Ectodermal cell (in vitro differentiated cells): ENCODE results near the gene FOXQ1.

Experiments
- H3K27ac ChIP-seq: 2 replicates; pipeline ENCODE4 v1.7.0; 2013; ENCODE audit warnings: mild to moderate bottlenecking, low read depth, low read length; ENCODE audit not compliant: insufficient read depth, poor library complexity, severe bottlenecking
- H3K27me3 ChIP-seq: 2 replicates; pipeline ENCODE4 v1.7.0; 2013; ENCODE audit warnings: mild to moderate bottlenecking, low read length; ENCODE audit not compliant: insufficient read depth, control insufficient read depth, poor library complexity, severe bottlenecking
- H3K36me3 ChIP-seq: one replicate; pipeline ENCODE4 v1.7.0; 2013; ENCODE audit warnings: low read length; ENCODE audit not compliant: control insufficient read depth, insufficient read depth
- H3K4me1 ChIP-seq: one replicate; pipeline ENCODE4 v1.7.0; 2013; ENCODE audit warnings: low read length; ENCODE audit not compliant: control insufficient read depth, insufficient read depth
- H3K4me3 ChIP-seq: 2 replicates; pipeline ENCODE4 v1.7.0; 2013; ENCODE audit warnings: low read depth, low read length, control low read depth; ENCODE audit not compliant: insufficient read depth
- H3K9me3 ChIP-seq: 2 replicates; pipeline ENCODE4 v1.7.0; 2013; ENCODE audit warnings: mild to moderate bottlenecking, low read length, moderate library complexity; ENCODE audit not compliant: control insufficient read depth
- WGBS, 2 experiments: methylation state at CpG; one replicate each; pipeline ENCODE4 v1.1.7; 2013; ENCODE audit warnings: missing lambda C conversion rate in 2 of 2; 5-methylcytosine and 5-hydroxymethylcytosine counted together

FOXQ1 gene

GRCh38 chr6:1271071-1271763 lies 40.7 kb upstream of the FOXQ1 start:
- no peaks in the 10 kb centered on the region for H3K36me3 ChIP-seq
- no peaks in the 10 kb centered on the region for H3K9me3 ChIP-seq
- no peaks in the 10 kb centered on the region for H3K4me1 ChIP-seq
- no peak overlapping the region for H3K4me3 ChIP-seq
- no peaks in the 10 kb centered on the region for H3K27me3 ChIP-seq
- 87 to 92% methylated on average over 11 of the region's 11 CpGs for WGBS, 2 experiments
- H3K27ac ChIP-seq, result no peak overlapping the region

GRCh38 chr6:1278061-1278720 lies 33.7 kb upstream of the FOXQ1 start:
- H3K27me3 ChIP-seq, result no peaks in the 10 kb centered on the region
- H3K4me3 ChIP-seq, result no peak overlapping the region
- WGBS, 2 experiments, result 96 to 97% methylated on average over 5 of the region's 5 CpGs
- no peaks in the 10 kb centered on the region for H3K9me3 ChIP-seq
- no peaks in the 10 kb centered on the region for H3K4me1 ChIP-seq
- no peak overlapping the region for H3K27ac ChIP-seq
- H3K36me3 ChIP-seq, result no peaks in the 10 kb centered on the region

- Histone ChIP-seq H3K27ac (no peak overlapping the region), H3K4me3 (no peak overlapping the region), H3K4me1 (no peaks in the 10 kb centered on the region), H3K36me3 (no peaks in the 10 kb centered on the region), H3K9me3 (no peaks in the 10 kb centered on the region), H3K27me3 (no peaks in the 10 kb centered on the region)
- 89 to 95% methylated on average over 4 of the region's 4 CpGs for WGBS, 2 experiments
Observed at GRCh38 chr6:1279065-1279464, 32.8 kb upstream of the FOXQ1 start.

- WGBS, 2 experiments, result 95 to 96% methylated on average over 8 of the region's 8 CpGs
Observed at GRCh38 chr6:1280666-1281300, 31.1 kb upstream of the FOXQ1 start.

GRCh38 chr6:1281746-1282145 lies 30.2 kb upstream of the FOXQ1 start:
- Histone ChIP-seq H3K9me3 (no peaks in the 10 kb centered on the region), H3K4me3 (no peak overlapping the region), H3K27me3 (no peaks in the 10 kb centered on the region), H3K27ac (no peak overlapping the region), H3K36me3 (no peaks in the 10 kb centered on the region), H3K4me1 (no peaks in the 10 kb centered on the region)
- WGBS, 2 experiments, result 92% methylated on average over 8 of the region's 8 CpGs

More at GRCh38 chr6:1280666-1281300, 31.1 kb upstream of the FOXQ1 start:
- Histone ChIP-seq H3K27me3 (no peaks in the 10 kb centered on the region), H3K4me3 (no peak overlapping the region), H3K9me3 (no peaks in the 10 kb centered on the region), H3K36me3 (no peaks in the 10 kb centered on the region), H3K4me1 (no peaks in the 10 kb centered on the region), H3K27ac (no peak overlapping the region)

- Histone ChIP-seq H3K4me3 (no peak overlapping the region), H3K27me3 (no peaks in the 10 kb centered on the region), H3K36me3 (no peaks in the 10 kb centered on the region), H3K27ac (no peak overlapping the region), H3K4me1 (no peaks in the 10 kb centered on the region), H3K9me3 (no peaks in the 10 kb centered on the region)
- WGBS, 2 experiments, result 76 to 77% methylated on average over 3 of the region's 3 CpGs
Observed at GRCh38 chr6:1283501-1283900, 28.4 kb upstream of the FOXQ1 start.

GRCh38 chr6:1285556-1285955 lies 26.3 kb upstream of the FOXQ1 start:
- H3K4me3 ChIP-seq, result no peak overlapping the region
- H3K9me3 ChIP-seq, result no peaks in the 10 kb centered on the region
- no peaks in the 10 kb centered on the region for H3K36me3 ChIP-seq
- no peaks in the 10 kb centered on the region for H3K4me1 ChIP-seq
- no peaks in the 10 kb centered on the region for H3K27me3 ChIP-seq
- 94 to 95% methylated on average over 6 of the region's 6 CpGs for WGBS, 2 experiments
- H3K27ac ChIP-seq, result no peak overlapping the region

- no peaks in the 10 kb centered on the region for H3K36me3 ChIP-seq
- H3K4me3 ChIP-seq, result no peak overlapping the region
- H3K4me1 ChIP-seq, result no peaks in the 10 kb centered on the region
- H3K9me3 ChIP-seq, result no peaks in the 10 kb centered on the region
- H3K27ac ChIP-seq, result no peak overlapping the region
- no peaks in the 10 kb centered on the region for H3K27me3 ChIP-seq
- WGBS, 2 experiments, result 73 to 75% methylated on average over 4 of the region's 4 CpGs
Observed at GRCh38 chr6:1285956-1286355, 25.9 kb upstream of the FOXQ1 start.

GRCh38 chr6:1287103-1287591 lies 24.8 kb upstream of the FOXQ1 start:
- Histone ChIP-seq H3K4me1 (no peaks in the 10 kb centered on the region), H3K27ac (no peak overlapping the region)
- 96 to 98% methylated on average over 7 of the region's 7 CpGs for WGBS, 2 experiments

GRCh38 chr6:1290086-1290485 lies 21.8 kb upstream of the FOXQ1 start:
- 87 to 98% methylated on average over 4 to 5 of the region's 6 CpGs for WGBS, 2 experiments
- H3K4me3 ChIP-seq, result no peak overlapping the region
- no peaks in the 10 kb centered on the region for H3K9me3 ChIP-seq
- no peaks in the 10 kb centered on the region for H3K27me3 ChIP-seq
- no peak overlapping the region for H3K27ac ChIP-seq
- no peaks in the 10 kb centered on the region for H3K36me3 ChIP-seq
- no peaks in the 10 kb centered on the region for H3K4me1 ChIP-seq

More at GRCh38 chr6:1287103-1287591, 24.8 kb upstream of the FOXQ1 start:
- H3K9me3 ChIP-seq, result no peaks in the 10 kb centered on the region
- no peaks in the 10 kb centered on the region for H3K36me3 ChIP-seq
- no peak overlapping the region for H3K4me3 ChIP-seq
- H3K27me3 ChIP-seq, result no peaks in the 10 kb centered on the region
